ENCODE data around the gene STPG4. TPM values are rescaled to one million over a fixed set of nuclear protein-coding genes. Genes with fewer than 3 reads are reported as not detected.

The STPG4 gene
- total RNA-seq, 1 experiment from 2014 or later: 0.13 TPM

- Histone ChIP-seq H2BK120ac (ENCODE audit: low read depth, low read length, poor library complexity, severe bottlenecking) (no peak overlapping the region), H3K79me2 (ENCODE audit: insufficient read depth, low read length) (no peaks in the 10 kb centered on the region), H4K20me1 (ENCODE audit: control insufficient read depth, insufficient read depth, insufficient read length) (no peaks in the 10 kb centered on the region), H3K27me3 (ENCODE audit: insufficient read depth, low read length) (no peaks in the 10 kb centered on the region), H3K18ac (ENCODE audit: insufficient read length, low read depth, low read length) (no peak overlapping the region), H3K9ac (ENCODE audit: extremely low read depth, insufficient read length, low read length) (no peak overlapping the region), H3K23ac (ENCODE audit: insufficient read length, low read depth, low read length) (no peak overlapping the region), H2BK15ac (ENCODE audit: low read depth, low read length) (no peak overlapping the region), H4K8ac (replicated peaks; ENCODE audit: insufficient read length, low read depth, low read length) (no peak overlapping the region), H4K91ac (ENCODE audit: insufficient read length, low read depth, low read length) (no peak overlapping the region), H3K4me2 (ENCODE audit: insufficient read depth, insufficient read length, low read length) (no peak overlapping the region), H3K23me2 (ENCODE audit: insufficient read length, low read depth, low read length, poor library complexity, severe bottlenecking) (no peaks in the 10 kb centered on the region), H3K56ac (ENCODE audit: insufficient read length, low read depth, low read length) (no peak overlapping the region), H2BK5ac (ENCODE audit: insufficient read length, low read length) (no peak overlapping the region), H3T11ph (ENCODE audit: low read length) (no peak overlapping the region), H2BK20ac (ENCODE audit: low read depth, low read length, poor library complexity, severe bottlenecking) (no peak overlapping the region), H3K79me1 (ENCODE audit: insufficient read depth, low read depth, low read length, poor library complexity, severe bottlenecking) (no peaks in the 10 kb centered on the region), H2AFZ (ENCODE audit: low read length) (no peak overlapping the region), H3K4ac (ENCODE audit: low read depth, low read length) (no peak overlapping the region), H3K14ac (ENCODE audit: insufficient read depth, low read length) (peak overlapping the region; percentile 14; the same call in 1 of the 2 replicates), H3K27ac (ENCODE audit: insufficient read length, low read depth, low read length) (no peak overlapping the region), H3K4me1 (ENCODE audit: insufficient read depth, low read length) (peaks cover 16% of the 10 kb centered on the region; the same call in 1 of the 2 replicates), H2AK5ac (ENCODE audit: insufficient read length, low read length) (no peak overlapping the region), H3K9me3 (ENCODE audit: control insufficient read depth, low read depth, low read length) (no peaks in the 10 kb centered on the region), H2BK12ac (ENCODE audit: insufficient read length, low read depth, low read length) (no peak overlapping the region), H4K5ac (ENCODE audit: insufficient read length, low read depth, low read length) (no peak overlapping the region)
- peaks cover 39 to 59% of the 10 kb centered on the region in 2 experiments for H3K4me1 Mint-ChIP-seq
- no peak overlapping the region for H3K4me3 Mint-ChIP-seq
- no peak for DNase-seq
- H3K9me3 Mint-ChIP-seq: no peaks in the 10 kb centered on the region
- H3K27ac Mint-ChIP-seq: peak overlapping the region; percentile 42 to 82 (median 64); a peak in 3 of 7 replicates
- TF ChIP-seq CTCF (conservative IDR thresholded peaks at IDR 0.05): no peak
- WGBS (ENCODE audit: extremely low coverage, insufficient read length, low lambda C conversion rate): no CpG with 5 or more reads among the region's 11 CpGs
- no peaks in the 10 kb centered on the region; a peak in 1 of 7 replicates for H3K36me3 Mint-ChIP-seq (ENCODE audit: insufficient read depth in 1 of 3, low read depth in 3 of 3)
- H3K27me3 Mint-ChIP-seq (ENCODE audit: low read depth): peaks cover 3% of the 10 kb centered on the region
Measured at GRCh38 chr2:47079515-47080412, 75.3 kb downstream of the STPG4 start.
